ENCODE data around the gene TMEM242. TPM values are rescaled to one million over a fixed set of nuclear protein-coding genes. Genes with fewer than 3 reads are reported as not detected.

The TMEM242 gene
- total and polyA plus RNA-seq, 2 of the 4 experiments (the other 2 are of a cell fraction), result 2.3 to 4.6 TPM

GRCh38 chr6:157294654-157295053 lies 28.7 kb downstream of the TMEM242 start:
- Histone ChIP-seq H3K27ac (ENCODE audit: insufficient read depth, low read length) (no peak overlapping the region), H3K4me3 (ENCODE audit: insufficient read depth, low read depth, low read length) (no peak overlapping the region), H4K91ac (ENCODE audit: insufficient read depth, low read depth, low read length) (no peak overlapping the region), H3K4ac (ENCODE audit: low read depth, low read length) (no peak overlapping the region), H3K9me1 (ENCODE audit: insufficient read depth, low read length) (peaks cover 3% of the 10 kb centered on the region; the same call in 1 of the 2 replicates), H3K79me1 (ENCODE audit: low read depth in 1 of 2, low read length in 2 of 2) (peaks cover 6 to 18% of the 10 kb centered on the region in 2 experiments; a peak in 2 of 4 replicates), H3K14ac (replicated peaks; ENCODE audit: low read depth, low read length) (no peak overlapping the region), H3K9me3 (ENCODE audit: control insufficient read depth, insufficient read depth, low read length) (no peaks in the 10 kb centered on the region), H3K27me3 (ENCODE audit: control insufficient read depth, insufficient read depth, low read length) (no peaks in the 10 kb centered on the region), H2AFZ (replicated peaks; ENCODE audit: low read length, poor library complexity) (no peak overlapping the region), H3K36me3 (ENCODE audit: control insufficient read depth, insufficient read depth, low read length) (peaks cover 13% of the 10 kb centered on the region; the same call in 1 of the 2 replicates), H3K18ac (ENCODE audit: low read depth, low read length) (no peak overlapping the region), H3K4me1 (ENCODE audit: control insufficient read depth, insufficient read depth, low read length) (no peaks in the 10 kb centered on the region), H2AK5ac (ENCODE audit: low read depth, low read length) (no peak overlapping the region), H4K8ac (ENCODE audit: low read depth in 2 of 2, low read length in 2 of 2) (no peak overlapping the region), H2BK15ac (ENCODE audit: low read depth, low read length) (no peak overlapping the region), H3K9ac (ENCODE audit: low read depth, low read length) (no peak overlapping the region), H2BK20ac (ENCODE audit: low read depth, low read length) (no peak overlapping the region), H2BK5ac (ENCODE audit: low read depth, low read length, poor library complexity, severe bottlenecking) (no peak overlapping the region), H3K4me2 (ENCODE audit: low read depth, low read length) (no peak overlapping the region), H3K56ac (ENCODE audit: extremely low read depth, insufficient read depth, low read length) (no peak overlapping the region), H4K5ac (ENCODE audit: low read depth, low read length) (no peak overlapping the region), H4K20me1 (ENCODE audit: insufficient read depth, low read length) (no peaks in the 10 kb centered on the region), H3K23ac (ENCODE audit: low read depth, low read length) (no peak overlapping the region), H2AK9ac (replicated peaks; ENCODE audit: low read depth, low read length, poor library complexity) (no peak overlapping the region), H2BK120ac (ENCODE audit: low read depth, low read length) (no peak overlapping the region)
- intact Hi-C loops (cut with micrococcal nuclease) (no loop called here), in situ Hi-C loops (cut with MboI; ENCODE audit: low sequenced_read_pairs) (no loop called here), dilution Hi-C loops (cut with HindIII; ENCODE audit: low sequenced_read_pairs, unreplicated experiment) (no loop called here)
- no CpG with 5 or more reads among the region's 2 CpGs for WGBS, 2 experiments (ENCODE audit: extremely low coverage in 2 of 2, insufficient read length in 1 of 2)
- no TSS peak for BruUV-seq (replicated peaks)
- CTCF ChIA-PET, result interaction anchor here (0.6 kb wide), 1 partner anchor 1228 kb away, joined by 3 read pairs; no protein-coding TSS in a partner anchor
- POLR2A ChIA-PET (ENCODE audit: unreplicated experiment), result no interaction called here
- TF ChIP-seq RCOR1 (IDR thresholded peaks at IDR 0.05; ENCODE audit: insufficient replicate concordance, low read length) (no peak), BHLHE40 (IDR thresholded peaks at IDR 0.05; ENCODE audit: low read depth, low read length) (no peak), SMC3 (IDR thresholded peaks at IDR 0.05; ENCODE audit: low read depth, low read length) (no peak), FOS (IDR thresholded peaks at IDR 0.05; ENCODE audit: low read depth, low read length) (no peak), MAZ (IDR thresholded peaks at IDR 0.05; ENCODE audit: borderline replicate concordance, low read depth, low read length) (no peak), CHD1 (IDR thresholded peaks at IDR 0.05; ENCODE audit: low read depth, low read length) (no peak), ELK1 (IDR thresholded peaks at IDR 0.05; ENCODE audit: borderline replicate concordance, low read depth, low read length) (no peak), RAD21 (IDR thresholded peaks at IDR 0.05; ENCODE audit: low read length) (no peak), MAFK (IDR thresholded peaks at IDR 0.05; ENCODE audit: low read depth, low read length) (no peak), RFX5 (IDR thresholded peaks at IDR 0.05; ENCODE audit: low read depth, low read length) (no peak), USF2 (IDR thresholded peaks at IDR 0.05; ENCODE audit: low read depth, low read length) (no peak), POLR2A (IDR thresholded peaks at IDR 0.05; ENCODE audit: low read depth, low read length) (no peak), CEBPB (IDR thresholded peaks at IDR 0.05; ENCODE audit: low read depth, low read length) (no peak), NFE2L2 (IDR thresholded peaks at IDR 0.05; ENCODE audit: low read depth, low read length) (no peak), MXI1 (IDR thresholded peaks at IDR 0.05; ENCODE audit: borderline replicate concordance, low read depth, low read length) (no peak), CTCF (conservative IDR thresholded peaks at IDR 0.05; ENCODE audit: low read depth, low read length) (no peak)
- no peak for DNase-seq
- no peak for ATAC-seq (ENCODE audit: low read depth)
